Prostate gland (tissue), 2 donors: ENCODE data around the gene STX10.

ENCODE experiments used
- POLR2A ChIP-seq: fragments of 450-650 bp; IDR thresholded peaks from one replicate; pipeline ENCODE4 v1.6.1; 2016; ENCODE audit warnings: antibody characterized with exemption, mild to moderate bottlenecking
- POLR2AphosphoS5 ChIP-seq: sonication (generic); formaldehyde crosslinking; IDR thresholded peaks from one replicate; pipeline ENCODE4 v1.6.1; 2017; ENCODE audit warnings: antibody characterized with exemption
- TF ChIP-seq, protein P1 (sequence below), 4 experiments: fragments of 200-600 bp in 2 of 4; fragments of 450-650 bp in 2 of 4; sonication (generic) in 2 of 4; IDR thresholded peaks; 1 replicate in 3 of 4; 2 replicates in 1 of 4; pipeline ENCODE4 v1.5.1; 2016 to 2019; ENCODE audit warnings: antibody characterized with exemption in 4 of 4, mild to moderate bottlenecking in 2 of 4, moderate library complexity in 2 of 4

DNA sequence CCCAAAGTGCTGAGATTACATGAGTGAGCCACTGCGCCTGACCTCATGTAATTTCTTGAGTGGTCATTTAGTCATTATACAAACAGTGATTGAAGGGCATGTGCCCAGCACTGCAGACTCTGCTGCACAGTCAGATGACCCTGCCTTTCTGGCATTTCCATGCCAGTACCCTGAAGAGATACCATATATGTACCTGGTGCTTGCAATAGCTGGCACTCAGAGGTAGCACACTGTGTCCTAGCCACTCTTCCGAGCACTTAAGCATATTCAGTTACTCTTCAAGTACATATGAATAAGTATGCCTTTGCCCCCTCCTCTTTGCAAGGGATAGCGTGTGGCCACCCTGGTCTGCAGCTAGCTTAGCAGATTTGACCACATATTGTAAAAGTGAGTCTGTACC lies 15.5 kb downstream of the STX10 start:
- TF ChIP-seq POLR2AphosphoS5 (peak; percentile 34), POLR2A (no peak)
- TF ChIP-seq, protein P1, sequence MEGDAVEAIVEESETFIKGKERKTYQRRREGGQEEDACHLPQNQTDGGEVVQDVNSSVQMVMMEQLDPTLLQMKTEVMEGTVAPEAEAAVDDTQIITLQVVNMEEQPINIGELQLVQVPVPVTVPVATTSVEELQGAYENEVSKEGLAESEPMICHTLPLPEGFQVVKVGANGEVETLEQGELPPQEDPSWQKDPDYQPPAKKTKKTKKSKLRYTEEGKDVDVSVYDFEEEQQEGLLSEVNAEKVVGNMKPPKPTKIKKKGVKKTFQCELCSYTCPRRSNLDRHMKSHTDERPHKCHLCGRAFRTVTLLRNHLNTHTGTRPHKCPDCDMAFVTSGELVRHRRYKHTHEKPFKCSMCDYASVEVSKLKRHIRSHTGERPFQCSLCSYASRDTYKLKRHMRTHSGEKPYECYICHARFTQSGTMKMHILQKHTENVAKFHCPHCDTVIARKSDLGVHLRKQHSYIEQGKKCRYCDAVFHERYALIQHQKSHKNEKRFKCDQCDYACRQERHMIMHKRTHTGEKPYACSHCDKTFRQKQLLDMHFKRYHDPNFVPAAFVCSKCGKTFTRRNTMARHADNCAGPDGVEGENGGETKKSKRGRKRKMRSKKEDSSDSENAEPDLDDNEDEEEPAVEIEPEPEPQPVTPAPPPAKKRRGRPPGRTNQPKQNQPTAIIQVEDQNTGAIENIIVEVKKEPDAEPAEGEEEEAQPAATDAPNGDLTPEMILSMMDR (IDR thresholded peaks at IDR 0.05), result no peak
